BLaER1 (cell line): ENCODE measurements around the gene ZNF732.

Source experiments
- H3K27ac ChIP-seq: shearing (Covaris generic); formaldehyde crosslinking; 2 replicates; pipeline ENCODE4 v1.8.1; 2022
- H3K27me3 ChIP-seq: shearing (Covaris generic); formaldehyde crosslinking; 2 replicates; pipeline ENCODE4 v1.8.1; 2022
- H3K36me3 ChIP-seq: shearing (Covaris generic); formaldehyde crosslinking; 2 replicates; pipeline ENCODE4 v1.8.1; 2022
- H3K4me1 ChIP-seq: shearing (Covaris generic); formaldehyde crosslinking; 2 replicates; pipeline ENCODE4 v1.8.1; 2022
- H3K4me2 ChIP-seq: shearing (Covaris generic); formaldehyde crosslinking; 2 replicates; pipeline ENCODE4 v1.8.1; 2022
- H3K4me3 ChIP-seq: shearing (Covaris generic); formaldehyde crosslinking; 2 replicates; pipeline ENCODE4 v1.8.1; 2022
- H3K9ac ChIP-seq: shearing (Covaris generic); formaldehyde crosslinking; 2 replicates; pipeline ENCODE4 v1.8.1; 2022
- H3K9me3 ChIP-seq: shearing (Covaris generic); formaldehyde crosslinking; 2 replicates; pipeline ENCODE4 v1.8.1; 2022
- H4K20me1 ChIP-seq: shearing (Covaris generic); formaldehyde crosslinking; 2 replicates; pipeline ENCODE4 v1.8.1; 2022
- Cebpa-rat ChIP-seq: shearing (Covaris generic); IDR thresholded peaks from 2 replicates; pipeline ENCODE4 v1.8.1; 2022

The ZNF732 gene

GRCh38 chr4:223913-224497 is 81.3 kb downstream of the ZNF732 start:
- H3K9me3 ChIP-seq: peaks cover 78% of the 10 kb centered on the region
- H4K20me1 ChIP-seq: no peaks in the 10 kb centered on the region
- no peak for TF ChIP-seq Cebpa-rat
- H3K27ac ChIP-seq: no peak overlapping the region
- H3K27me3 ChIP-seq: no peaks in the 10 kb centered on the region
- peaks cover 23% of the 10 kb centered on the region; the same call in 1 of the 2 replicates for H3K36me3 ChIP-seq
- H3K4me1 ChIP-seq: no peaks in the 10 kb centered on the region
- H3K9ac ChIP-seq: no peak overlapping the region
- H3K4me2 ChIP-seq: no peak overlapping the region
- H3K4me3 ChIP-seq: no peak overlapping the region
